Activated CD4-positive, CD25-positive, alpha-beta regulatory T cell treated with anti-CD3 and anti-CD28 coated beads, Interleukin-2, amount 50 U/mL, for 16 hours (primary cell): ENCODE measurements around the gene ZSCAN23.
"Not testable (repeated sequence)": the region's sequence is repeated elsewhere in the genome, so short reads cannot be mapped to it uniquely, and the experiment has no call there.

Source experiments
- DNase-seq: peaks from one replicate; pipeline ENCODE4 v3.0.0-alpha.2; 2020; ENCODE audit warnings: low read depth, low spot score

ZSCAN23 gene

GRCh38 chr6:28443112-28443773, at the start of gene ZSCAN23:
TSS of gene ZSCAN23 (minus strand) at chr6:28443491. CDS start at chr6:28436266, 7,225 bp downstream.
- peak; percentile 56 for DNase-seq

- DNase-seq: no peak
Measured at GRCh38 chr6:28491984-28492317, 48.7 kb upstream of the ZSCAN23 start.

GRCh38 chr6:28490205-28490890, 47.1 kb upstream of the ZSCAN23 start:
- no peak for DNase-seq

- no peak for DNase-seq
Measured at GRCh38 chr6:28489366-28490204, 46.3 kb upstream of the ZSCAN23 start.

GRCh38 chr6:28488916-28489365, 45.6 kb upstream of the ZSCAN23 start:
- no peak for DNase-seq

- no peak for DNase-seq
Measured at GRCh38 chr6:28486988-28487742, 43.9 kb upstream of the ZSCAN23 start.

- no peak for DNase-seq
Measured at GRCh38 chr6:28486533-28486932, 43.2 kb upstream of the ZSCAN23 start.

- DNase-seq: no peak
Measured at GRCh38 chr6:28485482-28485881, 42.2 kb upstream of the ZSCAN23 start.

- no peak for DNase-seq
Measured at GRCh38 chr6:28480253-28480932, 37.1 kb upstream of the ZSCAN23 start.

- no peak for DNase-seq
Measured at GRCh38 chr6:28478518-28478917, 35.2 kb upstream of the ZSCAN23 start.

- no peak for DNase-seq
Measured at GRCh38 chr6:28474441-28475219, 31.3 kb upstream of the ZSCAN23 start.

- DNase-seq: not testable (repeated sequence)
Measured at GRCh38 chr6:28469153-28469745, 26.0 kb upstream of the ZSCAN23 start.

GRCh38 chr6:28468056-28468455, 24.8 kb upstream of the ZSCAN23 start:
- no peak for DNase-seq

GRCh38 chr6:28462401-28462800, 19.1 kb upstream of the ZSCAN23 start:
- no peak for DNase-seq

- no peak for DNase-seq
Measured at GRCh38 chr6:28458568-28458967, 15.3 kb upstream of the ZSCAN23 start.

- DNase-seq: no peak
Measured at GRCh38 chr6:28449056-28449455, 5.8 kb upstream of the ZSCAN23 start.

GRCh38 chr6:28447512-28447906, 4.2 kb upstream of the ZSCAN23 start:
- DNase-seq: not testable (repeated sequence)

- no peak for DNase-seq
Measured at GRCh38 chr6:28446818-28447511, 3.7 kb upstream of the ZSCAN23 start.

- not testable (repeated sequence) for DNase-seq
Measured at GRCh38 chr6:28444759-28445158, 1.5 kb upstream of the ZSCAN23 start.
